Measurements from ENCODE around the gene KCNRG.

KCNRG gene

GRCh38 chr13:50006426-50007135 lies 8.7 kb upstream of the KCNRG start:
- in situ Hi-C loops (cut with MboI; ENCODE audit: low pct_unique_long_range_greater_than_20kb, low sequenced_read_pairs, unreplicated experiment), result no loop called here
- no peak for TF ChIP-seq CTCF (IDR thresholded peaks at IDR 0.05; ENCODE audit: extremely low read depth, insufficient read depth, missing control alignments)
- no peak for DNase-seq (ENCODE audit: low spot score)

- in situ Hi-C loops (cut with MboI; ENCODE audit: low pct_unique_long_range_greater_than_20kb, low sequenced_read_pairs, unreplicated experiment), result no loop called here
- no peak for DNase-seq (ENCODE audit: low spot score)
- TF ChIP-seq CTCF (IDR thresholded peaks at IDR 0.05; ENCODE audit: extremely low read depth, insufficient read depth, missing control alignments), result no peak
These were observed 3.8 kb upstream of the KCNRG start for GRCh38 chr13:50011461-50011860.

GRCh38 chr13:50012396-50013169 lies 2.7 kb upstream of the KCNRG start:
- in situ Hi-C loops (cut with MboI; ENCODE audit: low pct_unique_long_range_greater_than_20kb, low sequenced_read_pairs, unreplicated experiment), result no loop called here
- DNase-seq (ENCODE audit: low spot score), result no peak
- no peak for TF ChIP-seq CTCF (IDR thresholded peaks at IDR 0.05; ENCODE audit: extremely low read depth, insufficient read depth, missing control alignments)

GRCh38 chr13:50014386-50014785 lies 858 bp upstream of the KCNRG start:
- no peak for TF ChIP-seq CTCF (IDR thresholded peaks at IDR 0.05; ENCODE audit: extremely low read depth, insufficient read depth, missing control alignments)
- DNase-seq (ENCODE audit: low spot score), result no peak
- in situ Hi-C loops (cut with MboI; ENCODE audit: low pct_unique_long_range_greater_than_20kb, low sequenced_read_pairs, unreplicated experiment), result no loop called here

- in situ Hi-C loops (cut with MboI; ENCODE audit: low pct_unique_long_range_greater_than_20kb, low sequenced_read_pairs, unreplicated experiment), result no loop called here
- TF ChIP-seq CTCF (IDR thresholded peaks at IDR 0.05; ENCODE audit: extremely low read depth, insufficient read depth, missing control alignments), result no peak
- DNase-seq (ENCODE audit: low spot score), result no peak
These were observed 506 bp downstream of the KCNRG start for GRCh38 chr13:50015750-50016149.

GRCh38 chr13:50016444-50016843 lies 1.2 kb downstream of the KCNRG start:
- TF ChIP-seq CTCF (IDR thresholded peaks at IDR 0.05; ENCODE audit: extremely low read depth, insufficient read depth, missing control alignments), result no peak
- in situ Hi-C loops (cut with MboI; ENCODE audit: low pct_unique_long_range_greater_than_20kb, low sequenced_read_pairs, unreplicated experiment), result no loop called here
- no peak for DNase-seq (ENCODE audit: low spot score)

Data from GM13977 (cell line).